Measurements from ENCODE around the gene GPR61.

Gene GPR61

DNA sequence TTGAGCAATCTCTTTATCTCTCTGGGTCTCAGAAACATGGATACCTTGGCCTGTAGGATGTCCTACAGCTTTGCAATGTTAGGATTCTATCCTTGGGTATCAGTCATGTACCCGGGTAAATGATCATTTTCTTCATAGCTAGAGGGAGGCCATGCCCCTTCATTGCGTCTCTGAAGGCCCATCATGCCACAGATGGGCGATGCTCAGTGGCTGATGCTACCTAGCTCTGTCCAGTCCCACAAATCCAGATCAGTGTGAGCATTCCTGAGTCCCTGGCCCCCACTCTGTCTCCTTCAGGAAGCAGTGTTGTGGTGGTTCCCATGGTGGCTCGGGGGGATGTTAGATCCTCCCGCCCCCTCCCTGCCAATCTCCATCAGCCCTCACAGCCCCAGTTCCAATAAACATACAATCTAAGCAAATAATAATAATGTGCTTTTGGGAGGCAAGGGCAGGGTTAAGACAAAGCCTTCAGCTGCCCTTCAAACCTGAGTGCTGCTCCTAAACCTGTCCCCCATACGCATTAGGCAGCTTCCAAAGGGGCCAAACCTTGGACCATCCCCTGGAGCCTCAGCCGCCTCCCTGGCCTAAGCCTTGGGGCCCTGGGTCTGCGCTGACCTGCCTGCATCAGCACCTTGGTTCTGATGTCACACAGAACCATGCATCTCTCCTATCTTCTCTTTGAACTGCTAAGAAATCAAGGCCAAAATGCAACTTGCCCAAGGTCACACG is 681 bp upstream of the GPR61 start:
- no peaks in the 10 kb centered on the region for H3K27me3 ChIP-seq (ENCODE audit: low read length)
- H2AFZ ChIP-seq (ENCODE audit: low read depth, low read length, severe bottlenecking), result no peak overlapping the region
- H3K9me2 ChIP-seq (replicated peaks; ENCODE audit: insufficient read depth, low read length), result no peaks in the 10 kb centered on the region
- no peaks in the 10 kb centered on the region for H3F3A ChIP-seq (ENCODE audit: insufficient read depth)
- H3K9ac ChIP-seq (ENCODE audit: low read length), result no peak overlapping the region
- H3K4me3 ChIP-seq (ENCODE audit: insufficient read depth, low read length, poor library complexity, severe bottlenecking), result no peak overlapping the region
- no peaks in the 10 kb centered on the region for H4K20me1 ChIP-seq (ENCODE audit: low read depth, low read length)
- no peaks in the 10 kb centered on the region for H3K79me2 ChIP-seq (ENCODE audit: insufficient read depth, low read length)
- no peak overlapping the region for H3K4me2 ChIP-seq (ENCODE audit: low read depth, low read length, poor library complexity, severe bottlenecking)
- H3K36me3 ChIP-seq (ENCODE audit: low read length), result no peaks in the 10 kb centered on the region
- H3K27ac ChIP-seq (ENCODE audit: low read depth, low read length), result no peak overlapping the region
- no peak for TF ChIP-seq EZH2phosphoT487 (conservative IDR thresholded peaks at IDR 0.05; ENCODE audit: low read length)
- TF ChIP-seq, protein P1, sequence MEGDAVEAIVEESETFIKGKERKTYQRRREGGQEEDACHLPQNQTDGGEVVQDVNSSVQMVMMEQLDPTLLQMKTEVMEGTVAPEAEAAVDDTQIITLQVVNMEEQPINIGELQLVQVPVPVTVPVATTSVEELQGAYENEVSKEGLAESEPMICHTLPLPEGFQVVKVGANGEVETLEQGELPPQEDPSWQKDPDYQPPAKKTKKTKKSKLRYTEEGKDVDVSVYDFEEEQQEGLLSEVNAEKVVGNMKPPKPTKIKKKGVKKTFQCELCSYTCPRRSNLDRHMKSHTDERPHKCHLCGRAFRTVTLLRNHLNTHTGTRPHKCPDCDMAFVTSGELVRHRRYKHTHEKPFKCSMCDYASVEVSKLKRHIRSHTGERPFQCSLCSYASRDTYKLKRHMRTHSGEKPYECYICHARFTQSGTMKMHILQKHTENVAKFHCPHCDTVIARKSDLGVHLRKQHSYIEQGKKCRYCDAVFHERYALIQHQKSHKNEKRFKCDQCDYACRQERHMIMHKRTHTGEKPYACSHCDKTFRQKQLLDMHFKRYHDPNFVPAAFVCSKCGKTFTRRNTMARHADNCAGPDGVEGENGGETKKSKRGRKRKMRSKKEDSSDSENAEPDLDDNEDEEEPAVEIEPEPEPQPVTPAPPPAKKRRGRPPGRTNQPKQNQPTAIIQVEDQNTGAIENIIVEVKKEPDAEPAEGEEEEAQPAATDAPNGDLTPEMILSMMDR (IDR thresholded peaks at IDR 0.05; ENCODE audit: insufficient read depth, low read length, poor library complexity, severe bottlenecking), result no peak
- no peaks in the 10 kb centered on the region for H3K9me3 ChIP-seq (ENCODE audit: insufficient read depth, low read length)

DNA sequence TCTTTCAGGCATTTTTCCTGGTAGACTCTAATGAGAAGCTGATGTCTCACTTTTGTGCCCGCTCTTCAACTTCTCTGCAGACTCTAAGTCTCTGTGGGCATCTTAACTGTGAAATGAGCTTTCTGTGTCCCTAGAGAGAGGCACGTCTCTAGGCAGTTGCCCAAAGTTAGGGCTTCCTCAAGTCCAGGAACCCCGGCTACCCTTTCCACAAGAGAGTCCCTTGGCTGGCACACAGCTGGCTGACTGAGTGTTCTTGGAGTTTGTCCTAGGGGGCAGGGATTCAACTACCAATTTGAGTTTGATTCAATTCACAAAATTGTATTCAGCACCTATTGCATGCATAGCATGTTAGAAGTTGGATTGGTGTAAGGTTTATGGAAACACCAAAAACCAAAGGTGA is 1.4 kb downstream of the GPR61 start:
- H3K4me2 ChIP-seq (ENCODE audit: low read depth, low read length, poor library complexity, severe bottlenecking), result no peak overlapping the region
- no peak overlapping the region for H3K4me3 ChIP-seq (ENCODE audit: insufficient read depth, low read length, poor library complexity, severe bottlenecking)
- H4K20me1 ChIP-seq (ENCODE audit: low read depth, low read length), result no peaks in the 10 kb centered on the region
- no peaks in the 10 kb centered on the region for H3K79me2 ChIP-seq (ENCODE audit: insufficient read depth, low read length)
- H2AFZ ChIP-seq (ENCODE audit: low read depth, low read length, severe bottlenecking), result no peak overlapping the region
- no peaks in the 10 kb centered on the region for H3K9me3 ChIP-seq (ENCODE audit: insufficient read depth, low read length)
- no peaks in the 10 kb centered on the region for H3F3A ChIP-seq (ENCODE audit: insufficient read depth)
- no peak for TF ChIP-seq EZH2phosphoT487 (conservative IDR thresholded peaks at IDR 0.05; ENCODE audit: low read length)
- TF ChIP-seq, protein P1 (IDR thresholded peaks at IDR 0.05; ENCODE audit: insufficient read depth, low read length, poor library complexity, severe bottlenecking), result no peak
- H3K9ac ChIP-seq (ENCODE audit: low read length), result no peak overlapping the region
- no peaks in the 10 kb centered on the region for H3K9me2 ChIP-seq (replicated peaks; ENCODE audit: insufficient read depth, low read length)
- no peak overlapping the region for H3K27ac ChIP-seq (ENCODE audit: low read depth, low read length)
- no peaks in the 10 kb centered on the region for H3K36me3 ChIP-seq (ENCODE audit: low read length)
- H3K27me3 ChIP-seq (ENCODE audit: low read length), result no peaks in the 10 kb centered on the region

DNA sequence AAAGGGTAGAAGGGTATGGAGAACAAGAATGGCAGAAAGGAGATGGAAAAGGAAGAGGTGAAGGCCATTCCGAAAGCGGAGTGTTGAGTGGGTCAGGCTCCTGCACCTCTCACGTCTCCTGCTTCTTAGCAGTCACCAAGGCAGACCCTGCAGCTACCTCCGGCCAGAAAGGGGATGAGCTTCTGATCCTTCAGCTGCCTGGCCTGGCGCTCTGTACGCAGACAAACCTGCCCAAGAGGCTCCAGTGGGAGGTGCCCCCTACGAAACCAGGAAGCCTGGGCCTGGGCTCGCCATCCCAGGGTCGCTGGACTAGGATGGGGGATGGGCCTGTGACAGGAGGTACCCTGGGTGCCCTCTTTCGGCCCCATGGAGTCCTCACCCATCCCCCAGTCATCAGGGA is 3.0 kb downstream of the GPR61 start:
- no peaks in the 10 kb centered on the region for H4K20me1 ChIP-seq (ENCODE audit: low read depth, low read length)
- H3K79me2 ChIP-seq (ENCODE audit: insufficient read depth, low read length), result peaks cover 1% of the 10 kb centered on the region; the same call in 1 of the 2 replicates
- H3K9me2 ChIP-seq (replicated peaks; ENCODE audit: insufficient read depth, low read length), result no peaks in the 10 kb centered on the region
- peaks cover 6% of the 10 kb centered on the region; the same call in 1 of the 2 replicates for H3F3A ChIP-seq (ENCODE audit: insufficient read depth)
- H3K4me2 ChIP-seq (ENCODE audit: low read depth, low read length, poor library complexity, severe bottlenecking), result no peak overlapping the region
- no peaks in the 10 kb centered on the region for H3K36me3 ChIP-seq (ENCODE audit: low read length)
- H2AFZ ChIP-seq (ENCODE audit: low read depth, low read length, severe bottlenecking), result no peak overlapping the region
- no peaks in the 10 kb centered on the region for H3K27me3 ChIP-seq (ENCODE audit: low read length)
- no peak overlapping the region for H3K27ac ChIP-seq (ENCODE audit: low read depth, low read length)
- no peaks in the 10 kb centered on the region for H3K9me3 ChIP-seq (ENCODE audit: insufficient read depth, low read length)
- no peak overlapping the region for H3K4me3 ChIP-seq (ENCODE audit: insufficient read depth, low read length, poor library complexity, severe bottlenecking)
- TF ChIP-seq, protein P1 (IDR thresholded peaks at IDR 0.05; ENCODE audit: insufficient read depth, low read length, poor library complexity, severe bottlenecking), result no peak
- no peak for TF ChIP-seq EZH2phosphoT487 (conservative IDR thresholded peaks at IDR 0.05; ENCODE audit: low read length)
- H3K9ac ChIP-seq (ENCODE audit: low read length), result no peak overlapping the region

All from SU-DHL-6 (cell line).